Lung (tissue), 12 donors: ENCODE results near the gene ABCC4. TPM values are rescaled to one million over a fixed set of nuclear protein-coding genes. Genes with fewer than 3 reads are reported as not detected.

Experiments used
- ATAC-seq: fragments of 200-7000 bp; cut with Tn5 transposase; one replicate; pipeline ENCODE4 v1.9.1; 2020; ENCODE audit warnings: moderate number of reproducible peaks; ENCODE audit not compliant: insufficient read depth, low FRiP score
- DNase-seq, 3 donors: peaks; one replicate each; pipeline ENCODE4 v3.0.0-alpha.2; 2013 to 2017
- H3K27ac ChIP-seq, 2 donors: one replicate each; pipeline ENCODE4 v1.5.1; 2013; ENCODE audit warnings: mild to moderate bottlenecking in 2 of 2, moderate library complexity in 2 of 2, control low read depth in 1 of 2, inconsistent platforms in 1 of 2, low read depth in 1 of 2, low read length in 1 of 2
- H3K27me3 ChIP-seq, 3 donors: one replicate each; pipeline ENCODE4 v1.5.1; 2013; ENCODE audit warnings: low read length in 2 of 3; ENCODE audit not compliant: control insufficient read depth in 3 of 3, insufficient read depth in 3 of 3
- H3K36me3 ChIP-seq, 4 donors: one replicate each; pipeline ENCODE4 v1.5.1; 2013; ENCODE audit warnings: low read length in 4 of 4, mild to moderate bottlenecking in 1 of 4, moderate library complexity in 1 of 4; ENCODE audit not compliant: control insufficient read depth in 4 of 4, insufficient read depth in 4 of 4
- H3K4me1 ChIP-seq, 5 donors: one replicate each; pipeline ENCODE4 v1.5.1; 2013; ENCODE audit warnings: low read length in 5 of 5, mild to moderate bottlenecking in 2 of 5, moderate library complexity in 1 of 5; ENCODE audit not compliant: control insufficient read depth in 5 of 5, insufficient read depth in 5 of 5
- H3K4me3 ChIP-seq: one replicate; pipeline ENCODE4 v1.5.1; 2013; ENCODE audit warnings: mild to moderate bottlenecking, control low read depth, moderate library complexity
- H3K9ac ChIP-seq, 2 donors: one replicate each; pipeline ENCODE4 v1.5.1; 2013; ENCODE audit warnings: low read length in 2 of 2, control low read depth in 1 of 2; ENCODE audit not compliant: insufficient read depth in 1 of 2
- H3K9me3 ChIP-seq, 4 donors: one replicate each; pipeline ENCODE4 v1.5.1; 2013; ENCODE audit warnings: low read length in 3 of 4, mild to moderate bottlenecking in 1 of 4, moderate library complexity in 1 of 4; ENCODE audit not compliant: control insufficient read depth in 4 of 4, insufficient read depth in 3 of 4
- WGBS, 2 donors: extraction: QIAGEN DNeasy Blood & Tissue Kit; methylation state at CpG; one replicate each; pipeline ENCODE4 v1.1.7; 2013; 5-methylcytosine and 5-hydroxymethylcytosine counted together
- polyA plus RNA-seq, 2 donors: library from polyadenylated mRNA; stranded (reverse); fragments of 200-250 nt; gene quantifications; one replicate each; pipeline ENCODE4 v1.2.1, GENCODE V29; 2013
- total RNA-seq, 2 donors: library from RNA; depleted of rRNA in 1 of 2; stranded (reverse); fragments of >200 nt in 1 of 2; gene quantifications; one replicate each; pipeline ENCODE4 v1.2.1, GENCODE V29; 2014 to 2021
- TF ChIP-seq, protein P1 (sequence below): IDR thresholded peaks from 2 replicates; pipeline ENCODE4 v1.5.1; 2012; ENCODE audit warnings: mild to moderate bottlenecking; ENCODE audit errors: control extremely low read depth, extremely low read depth
- donor health status: control.
- donor health status: control.
- donor health status: Bipolar disorder and iron deficiency.
- donor health status: healthy.
- donor health status: DM: yes; HTN: yes; CAD: no.

ABCC4 gene
- total and polyA plus RNA-seq, 4 donors = 7.1 to 38.7 (median 20.6) TPM

GRCh38 chr13:95328386-95328785 is 27.1 kb upstream of the ABCC4 start:
- H3K36me3 ChIP-seq = no peaks in the 10 kb centered on the region
- H3K9me3 ChIP-seq = no peaks in the 10 kb centered on the region
- no peaks in the 10 kb centered on the region for H3K4me1 ChIP-seq
- ATAC-seq (no peak), DNase-seq (no peak)
- H3K9ac ChIP-seq = no peak overlapping the region
- H3K4me3 ChIP-seq = no peak overlapping the region
- H3K27me3 ChIP-seq = no peaks in the 10 kb centered on the region
- WGBS, 2 donors = 93 to 95% methylated on average over 5 of the region's 5 CpGs
- H3K27ac ChIP-seq = no peak overlapping the region
- TF ChIP-seq, protein P1, sequence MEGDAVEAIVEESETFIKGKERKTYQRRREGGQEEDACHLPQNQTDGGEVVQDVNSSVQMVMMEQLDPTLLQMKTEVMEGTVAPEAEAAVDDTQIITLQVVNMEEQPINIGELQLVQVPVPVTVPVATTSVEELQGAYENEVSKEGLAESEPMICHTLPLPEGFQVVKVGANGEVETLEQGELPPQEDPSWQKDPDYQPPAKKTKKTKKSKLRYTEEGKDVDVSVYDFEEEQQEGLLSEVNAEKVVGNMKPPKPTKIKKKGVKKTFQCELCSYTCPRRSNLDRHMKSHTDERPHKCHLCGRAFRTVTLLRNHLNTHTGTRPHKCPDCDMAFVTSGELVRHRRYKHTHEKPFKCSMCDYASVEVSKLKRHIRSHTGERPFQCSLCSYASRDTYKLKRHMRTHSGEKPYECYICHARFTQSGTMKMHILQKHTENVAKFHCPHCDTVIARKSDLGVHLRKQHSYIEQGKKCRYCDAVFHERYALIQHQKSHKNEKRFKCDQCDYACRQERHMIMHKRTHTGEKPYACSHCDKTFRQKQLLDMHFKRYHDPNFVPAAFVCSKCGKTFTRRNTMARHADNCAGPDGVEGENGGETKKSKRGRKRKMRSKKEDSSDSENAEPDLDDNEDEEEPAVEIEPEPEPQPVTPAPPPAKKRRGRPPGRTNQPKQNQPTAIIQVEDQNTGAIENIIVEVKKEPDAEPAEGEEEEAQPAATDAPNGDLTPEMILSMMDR = no peak

DNA sequence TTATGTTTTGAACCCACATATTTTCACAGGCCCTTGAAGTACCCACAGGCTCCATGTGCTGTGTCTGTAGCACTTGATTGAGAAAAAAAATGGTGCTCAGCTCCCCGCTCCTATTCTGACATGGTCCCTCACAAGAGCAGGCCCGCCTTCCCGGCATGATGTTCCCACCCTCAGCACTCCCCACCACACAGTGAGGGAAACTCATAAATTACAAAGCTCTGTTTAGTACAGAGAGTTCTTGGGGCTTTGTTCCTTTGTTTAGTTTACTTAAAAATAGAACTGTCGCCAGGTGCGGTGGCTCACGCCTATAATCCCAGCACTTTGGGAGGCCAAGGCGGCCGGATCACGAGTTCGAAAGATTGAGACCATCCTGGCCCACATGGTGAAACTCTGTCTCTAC is 25.9 kb upstream of the ABCC4 start:
- Histone ChIP-seq H3K4me1 (no peaks in the 10 kb centered on the region), H3K9me3 (no peaks in the 10 kb centered on the region), H3K36me3 (no peaks in the 10 kb centered on the region), H3K27me3 (no peaks in the 10 kb centered on the region), H3K4me3 (no peak overlapping the region), H3K9ac (no peak overlapping the region), H3K27ac (no peak overlapping the region)
- WGBS, 2 donors = 88 to 89% methylated on average over 10 of the region's 10 CpGs
- no peak for ATAC-seq
- TF ChIP-seq, protein P1 = no peak
- DNase-seq = no peak

DNA sequence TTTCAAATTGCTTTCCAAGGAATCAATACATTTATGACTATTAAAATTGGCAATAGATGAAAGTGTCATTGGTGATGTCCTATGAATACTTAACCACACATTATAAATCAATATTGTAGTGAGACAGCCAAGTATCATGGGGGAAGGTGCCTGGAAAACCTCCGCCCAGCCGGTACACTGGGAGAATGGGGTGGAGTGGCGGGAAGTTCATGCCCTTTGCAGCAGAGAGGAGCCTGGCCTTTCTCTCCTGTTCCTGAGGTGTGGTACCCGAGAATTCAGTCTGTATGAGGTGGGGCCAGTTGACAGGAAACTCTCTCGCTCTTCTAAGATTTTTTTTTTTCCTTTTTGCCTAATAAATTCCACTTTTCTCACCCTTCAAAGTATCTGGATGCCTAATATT is 25.4 kb upstream of the ABCC4 start:
- Histone ChIP-seq H3K36me3 (no peaks in the 10 kb centered on the region), H3K9me3 (no peaks in the 10 kb centered on the region), H3K9ac (no peak overlapping the region), H3K4me1 (no peaks in the 10 kb centered on the region), H3K27me3 (no peaks in the 10 kb centered on the region), H3K4me3 (no peak overlapping the region), H3K27ac (no peak overlapping the region)
- no peak for DNase-seq
- ATAC-seq = no peak
- WGBS, 2 donors = 80 to 81% methylated on average over 5 of the region's 5 CpGs
- TF ChIP-seq, protein P1 = no peak

DNA sequence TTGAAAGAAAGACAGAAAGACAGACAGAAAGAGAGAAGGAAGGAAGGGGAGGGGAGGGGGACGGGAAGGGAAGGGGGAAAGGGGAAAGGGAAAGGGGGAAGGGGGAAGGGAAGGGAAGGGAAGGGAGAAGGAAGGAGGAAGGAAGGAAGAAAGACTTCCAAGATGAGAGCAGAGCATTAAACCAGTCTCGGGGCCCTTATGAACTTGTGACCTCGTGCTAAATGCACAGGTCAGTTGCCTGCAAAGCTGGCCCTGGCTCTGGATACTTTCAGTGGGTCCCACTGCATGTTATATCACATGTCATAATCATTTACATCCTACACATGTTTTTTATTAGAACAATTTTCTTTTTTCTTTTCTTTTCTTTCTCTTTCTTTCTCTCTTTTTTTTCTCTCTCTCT is 24.2 kb upstream of the ABCC4 start:
- 72 to 74% methylated on average over 3 of the region's 3 CpGs for WGBS, 2 donors
- DNase-seq (no peak), ATAC-seq (no peak)
- Histone ChIP-seq H3K9me3 (no peaks in the 10 kb centered on the region), H3K27me3 (no peaks in the 10 kb centered on the region), H3K9ac (no peak overlapping the region), H3K4me3 (no peak overlapping the region), H3K4me1 (no peaks in the 10 kb centered on the region), H3K36me3 (no peaks in the 10 kb centered on the region), H3K27ac (no peak overlapping the region)
- TF ChIP-seq, protein P1 = no peak
